Neural crest cell (in vitro differentiated cells): Measurements from ENCODE around the gene ARHGAP45. TPM values are rescaled to one million over a fixed set of nuclear protein-coding genes. Genes with fewer than 3 reads are reported as not detected.
"Not testable (repeated sequence)": the region's sequence is repeated elsewhere in the genome, so short reads cannot be mapped to it uniquely, and the experiment has no call there.

ENCODE experiments used
- DNase-seq: peaks from one replicate; pipeline ENCODE4 v3.0.0; 2021; ENCODE audit warnings: low read depth, mixed read lengths, low spot score
- H3K27ac Mint-ChIP-seq: one replicate; pipeline ENCODE4 v1.8.0; 2021; ENCODE audit warnings: mild to moderate bottlenecking, mixed read lengths; ENCODE audit not compliant: unreplicated experiment
- H3K27me3 Mint-ChIP-seq: 2 replicates; pipeline ENCODE4 v1.8.0; 2021; ENCODE audit warnings: low read depth, mild to moderate bottlenecking, mixed read lengths
- H3K36me3 Mint-ChIP-seq: 2 replicates; pipeline ENCODE4 v1.8.0; 2021; ENCODE audit warnings: low read depth, mild to moderate bottlenecking, mixed read lengths
- H3K4me1 Mint-ChIP-seq: 2 replicates; pipeline ENCODE4 v1.8.0; 2021; ENCODE audit warnings: mixed read lengths
- H3K4me3 Mint-ChIP-seq: one replicate; pipeline ENCODE4 v1.8.0; 2021; ENCODE audit warnings: mild to moderate bottlenecking, mixed read lengths
- H3K9me3 Mint-ChIP-seq: 2 replicates; pipeline ENCODE4 v1.8.0; 2021; ENCODE audit warnings: mixed read lengths
- CTCF ChIP-seq: fragments of 200-600 bp; sonication (generic); conservative IDR thresholded peaks from 2 replicates; pipeline ENCODE4 v1.5.0; 2021; ENCODE audit warnings: antibody characterized with exemption, mild to moderate bottlenecking
- total RNA-seq: library from RNA; stranded (reverse); gene quantifications from 2 replicates; pipeline ENCODE4 v1.2.1, GENCODE V29; 2021

Gene ARHGAP45
- total RNA-seq, 1 donor from 2014 or later: 1.6 TPM

GRCh38 chr19:1019980-1020867, 46.7 kb upstream of the ARHGAP45 start:
- no peaks in the 10 kb centered on the region for H3K36me3 Mint-ChIP-seq
- peak overlapping the region; percentile 67 for H3K27ac Mint-ChIP-seq
- peaks cover 6% of the 10 kb centered on the region for H3K27me3 Mint-ChIP-seq
- H3K9me3 Mint-ChIP-seq: no peaks in the 10 kb centered on the region
- no peak for DNase-seq
- H3K4me3 Mint-ChIP-seq: peak overlapping the region; percentile 94
- no peak for TF ChIP-seq CTCF
- peaks cover 31% of the 10 kb centered on the region for H3K4me1 Mint-ChIP-seq

GRCh38 chr19:1020868-1021425, 46.0 kb upstream of the ARHGAP45 start, which contains the start of gene TMEM259:
TSS of gene TMEM259 (minus strand) at chr19:1021123. CDS start at chr19:1020996, 127 bp downstream.
- Mint-ChIP-seq H3K4me3 (peak within 1 kb of the TSS; percentile 94), H3K9me3 (no peaks in the 10 kb centered on the region), H3K27ac (peak within 1 kb of the TSS; percentile 99), H3K4me1 (peaks cover 34% of the 10 kb centered on the region), H3K36me3 (no peaks in the 10 kb centered on the region), H3K27me3 (peaks cover 6% of the 10 kb centered on the region)
- peak; percentile 94 for DNase-seq
- TF ChIP-seq CTCF: no peak

- Mint-ChIP-seq H3K4me1 (peaks cover 23% of the 10 kb centered on the region), H3K4me3 (peak overlapping the region; percentile 71)
- H3K36me3 Mint-ChIP-seq, H3K27me3 Mint-ChIP-seq, H3K9me3 Mint-ChIP-seq, H3K27ac Mint-ChIP-seq, DNase-seq: not testable (repeated sequence)
Measured at GRCh38 chr19:1023883-1024188, 43.1 kb upstream of the ARHGAP45 start.

GRCh38 chr19:1025080-1025479, 41.9 kb upstream of the ARHGAP45 start:
- H3K27ac Mint-ChIP-seq: not testable (repeated sequence)

GRCh38 chr19:1025960-1026782, 40.8 kb upstream of the ARHGAP45 start, which contains the start of gene CNN2:
TSS of gene CNN2 (plus strand) at chr19:1026608. CDS start at chr19:1026662, 54 bp downstream.
- Mint-ChIP-seq H3K27ac (peak within 1 kb of the TSS; percentile 98), H3K4me1 (peaks cover 15% of the 10 kb centered on the region), H3K27me3 (peaks cover 5% of the 10 kb centered on the region), H3K9me3 (no peaks in the 10 kb centered on the region), H3K36me3 (no peaks in the 10 kb centered on the region), H3K4me3 (peak within 1 kb of the TSS; percentile 92)
- DNase-seq: peak; percentile 62
- TF ChIP-seq CTCF: no peak

More at GRCh38 chr19:1025080-1025479, 41.9 kb upstream of the ARHGAP45 start:
- H3K4me3 Mint-ChIP-seq: peak overlapping the region; percentile 57
- H3K27me3 Mint-ChIP-seq, H3K9me3 Mint-ChIP-seq, H3K36me3 Mint-ChIP-seq, DNase-seq: not testable (repeated sequence)
- peaks cover 18% of the 10 kb centered on the region for H3K4me1 Mint-ChIP-seq
